Stimulated activated naive CD4-positive, alpha-beta T cell (primary cell): ENCODE measurements around the gene ZNF436.
"Not testable (repeated sequence)": the region's sequence is repeated elsewhere in the genome, so short reads cannot be mapped to it uniquely, and the experiment has no call there.

Experiments used
- DNase-seq, 6 experiments: peaks; one replicate each; lab custom pipeline; 2025; lab: John Stamatoyannopoulos, UW

The ZNF436 gene

DNA sequence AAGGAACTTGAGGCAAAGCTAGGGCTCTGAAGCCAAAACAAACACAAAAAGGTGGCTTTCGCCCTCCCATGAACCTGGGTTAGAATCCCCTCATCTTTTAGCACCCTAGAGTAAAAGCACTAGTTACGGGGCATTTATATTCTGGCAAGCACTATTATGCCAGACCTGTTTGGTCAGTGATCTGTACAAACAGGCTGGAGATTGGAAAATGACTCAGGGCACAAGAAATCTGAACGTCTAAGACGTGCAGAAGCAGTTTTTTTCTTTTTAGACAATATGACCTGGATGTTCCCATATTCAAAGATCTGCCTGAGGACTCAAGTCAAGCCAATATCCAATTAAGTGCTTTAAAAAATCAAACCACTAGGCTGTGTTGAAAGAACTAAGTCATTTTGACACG lies 3.0 kb downstream of the ZNF436 start:
- no peak for DNase-seq

DNA sequence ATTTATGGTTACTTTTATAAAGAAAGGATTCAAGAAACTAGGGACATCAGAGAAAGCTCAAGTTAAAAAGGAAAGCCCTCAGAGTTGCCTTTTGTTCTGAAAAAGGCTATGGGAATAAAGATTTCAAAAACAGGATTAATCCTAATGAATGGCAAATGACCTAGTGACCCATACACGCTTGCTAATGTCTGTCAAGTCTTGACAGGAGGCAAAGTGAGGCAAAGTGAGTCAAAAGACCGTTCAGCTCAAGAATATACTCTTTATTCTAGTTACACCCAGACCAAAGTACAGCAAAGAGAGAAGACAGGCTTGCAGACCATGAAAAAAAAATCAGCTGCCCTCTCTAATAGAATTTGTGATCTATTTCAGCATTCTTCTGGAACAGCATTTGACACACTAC lies 3.5 kb downstream of the ZNF436 start:
- no peak for DNase-seq

DNA sequence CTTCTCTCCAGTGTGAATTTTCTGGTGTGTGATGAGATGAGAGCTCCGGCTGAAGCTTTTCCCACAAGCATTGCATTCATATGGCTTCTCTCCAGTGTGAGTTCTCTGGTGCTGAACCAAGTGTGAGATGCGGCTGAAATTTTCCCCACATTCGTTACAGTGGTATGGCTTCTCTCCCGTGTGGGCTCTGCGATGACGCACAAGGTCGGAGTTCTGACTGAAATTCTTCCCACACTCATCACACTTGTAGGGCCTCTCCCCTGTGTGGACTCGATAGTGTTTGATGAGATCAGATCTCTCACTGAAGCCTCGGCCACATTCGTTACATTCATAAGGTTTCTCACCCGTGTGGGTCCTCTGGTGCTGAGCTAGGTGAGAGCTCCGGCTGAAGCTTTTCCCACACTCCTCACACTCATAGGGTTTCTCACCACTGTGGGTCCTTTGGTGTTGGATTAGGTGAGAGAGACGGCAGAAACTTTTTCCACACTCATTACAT lies 7.4 kb downstream of the ZNF436 start:
- no peak for DNase-seq

DNA sequence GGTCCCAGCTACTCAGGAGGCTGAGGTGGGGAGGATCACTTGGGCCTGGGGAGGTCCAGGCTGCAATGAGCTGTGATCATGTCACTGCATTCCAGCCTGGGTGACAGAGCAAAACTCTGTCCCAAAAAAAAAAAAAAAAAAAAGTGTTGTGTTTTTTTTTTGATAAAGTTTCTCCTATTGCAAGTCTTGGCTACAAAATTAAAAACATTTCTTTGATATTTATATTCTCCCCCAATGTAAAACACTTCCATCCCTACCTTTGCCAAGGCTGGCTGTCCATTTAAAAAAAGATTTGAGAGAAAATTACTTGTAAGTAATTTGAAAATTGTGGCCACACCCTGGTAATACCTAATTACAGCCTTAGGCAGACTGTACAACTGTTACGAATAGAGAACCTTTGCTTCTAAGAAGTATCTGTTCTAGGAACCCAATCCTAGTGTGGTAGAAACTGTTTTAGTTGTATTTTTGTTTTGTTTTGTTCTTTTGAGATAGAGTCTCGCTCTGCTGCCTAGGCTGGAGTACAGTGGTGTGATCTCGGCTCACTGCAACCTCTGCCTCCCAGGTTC lies 11.2 kb downstream of the ZNF436 start:
- DNase-seq, result no peak

DNA sequence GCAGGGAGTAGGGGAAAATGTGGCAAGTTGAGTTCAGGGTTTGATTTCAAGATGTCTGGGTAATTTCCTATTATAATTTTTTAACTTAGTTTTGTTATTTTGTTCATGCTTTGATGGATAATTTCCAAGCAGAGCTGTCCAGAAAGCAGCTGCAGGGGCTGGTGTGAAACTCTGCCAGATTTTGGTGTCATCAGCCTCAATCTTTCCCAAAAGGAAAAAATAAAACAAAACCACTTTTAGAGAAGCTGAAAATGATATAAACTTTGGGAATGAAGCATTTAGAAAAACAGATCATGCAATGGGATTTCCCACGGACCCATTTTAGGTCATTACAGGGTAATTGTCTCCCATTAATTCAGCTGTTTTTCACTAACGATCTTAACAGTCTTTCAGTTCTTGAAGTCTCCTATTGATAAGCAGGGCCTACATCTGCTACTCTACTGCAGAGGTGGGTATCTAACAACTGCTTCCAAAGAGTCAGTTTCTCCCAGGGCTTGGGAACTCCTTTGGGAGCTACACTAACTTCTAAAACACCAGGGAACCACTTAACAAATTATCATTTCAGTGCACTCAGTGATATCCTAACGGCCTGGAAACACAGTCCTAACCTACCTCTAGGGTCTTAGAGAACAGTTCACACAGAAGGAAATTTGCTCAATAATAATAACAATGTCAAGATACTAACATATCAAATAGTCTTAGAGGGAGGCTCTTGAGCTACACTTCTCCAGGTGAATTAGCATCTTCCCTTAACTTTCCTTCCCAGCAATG lies 12.3 kb downstream of the ZNF436 start:
- no peak for DNase-seq

DNA sequence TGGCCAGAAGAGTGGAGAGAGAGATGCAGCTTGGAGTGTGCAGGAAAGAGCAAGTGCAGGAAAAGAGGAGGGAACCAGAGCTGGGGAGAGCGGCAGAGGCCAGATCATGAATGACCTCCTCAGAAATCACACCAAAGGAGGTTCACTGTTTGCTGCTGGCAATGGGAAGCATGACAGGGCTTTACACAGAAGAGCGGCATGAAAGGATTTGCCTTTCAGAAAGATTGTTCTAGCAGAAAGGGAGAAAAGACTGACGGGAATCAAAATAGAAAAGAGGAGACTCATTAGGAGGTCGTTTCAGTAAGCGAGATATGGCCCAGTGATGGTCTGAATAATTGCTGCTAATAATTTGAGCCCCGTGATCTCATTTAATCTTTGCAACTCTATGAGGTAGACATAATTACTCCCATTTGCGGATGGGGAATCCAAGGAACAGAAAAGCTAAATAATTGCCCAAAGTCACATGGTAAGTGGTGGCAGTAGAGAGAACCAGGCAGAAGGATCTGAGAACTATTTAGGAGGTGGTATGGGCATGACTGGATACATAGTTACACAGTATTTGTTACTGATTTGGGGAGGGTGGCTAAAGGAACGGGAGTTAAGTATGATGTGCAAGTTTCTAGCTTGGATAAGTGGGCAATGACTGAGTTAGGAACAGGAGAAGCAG lies 13.0 kb downstream of the ZNF436 start:
- no peak for DNase-seq

DNA sequence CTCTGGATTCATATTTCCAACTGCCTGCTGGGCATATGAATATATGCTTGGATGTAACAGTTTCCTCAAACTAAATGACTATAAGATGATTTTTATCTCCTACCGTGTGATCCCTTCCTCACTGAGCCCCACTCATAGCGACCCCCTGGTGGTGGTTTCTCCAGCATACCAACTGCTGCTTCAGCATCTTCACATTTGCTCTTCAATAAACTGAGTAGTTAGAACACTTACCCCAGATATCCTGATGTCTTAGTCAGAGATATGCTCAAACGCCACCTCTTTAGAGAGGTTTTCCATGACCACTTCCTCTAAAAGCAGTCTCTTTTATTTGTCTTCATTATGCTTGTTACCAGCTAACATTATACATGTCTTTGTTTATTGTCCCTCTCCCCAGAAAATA lies 15.4 kb downstream of the ZNF436 start:
- DNase-seq, result no peak

DNA sequence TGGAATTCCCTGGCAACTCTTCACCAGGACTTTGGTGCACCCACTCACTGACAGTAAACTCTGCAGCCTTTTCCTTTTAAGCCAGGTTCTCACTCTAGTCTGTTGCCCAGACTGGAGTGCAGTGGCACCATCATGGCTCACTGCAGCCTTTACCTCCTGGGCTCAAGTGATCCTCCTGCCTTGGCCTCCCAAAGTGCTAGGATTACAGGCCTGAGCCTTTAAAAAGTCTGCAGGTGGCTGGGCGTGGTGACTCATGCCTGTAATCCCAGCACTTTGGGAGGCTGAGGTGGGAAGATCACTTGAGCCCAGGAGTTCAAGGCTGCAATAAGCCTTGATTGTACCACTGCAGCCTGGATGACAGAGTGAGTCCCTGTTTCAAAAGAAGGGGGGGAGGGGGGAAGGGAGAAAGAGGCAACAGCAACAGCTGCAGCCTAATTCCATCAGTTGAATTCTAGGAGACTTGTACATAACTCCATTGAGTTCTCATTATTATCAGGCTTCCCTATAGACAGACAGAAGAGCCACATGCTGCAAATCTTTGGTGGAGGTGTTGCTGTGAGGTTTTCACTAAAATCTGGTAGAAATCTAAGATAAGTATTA lies 17.4 kb downstream of the ZNF436 start:
- no peak for DNase-seq

DNA sequence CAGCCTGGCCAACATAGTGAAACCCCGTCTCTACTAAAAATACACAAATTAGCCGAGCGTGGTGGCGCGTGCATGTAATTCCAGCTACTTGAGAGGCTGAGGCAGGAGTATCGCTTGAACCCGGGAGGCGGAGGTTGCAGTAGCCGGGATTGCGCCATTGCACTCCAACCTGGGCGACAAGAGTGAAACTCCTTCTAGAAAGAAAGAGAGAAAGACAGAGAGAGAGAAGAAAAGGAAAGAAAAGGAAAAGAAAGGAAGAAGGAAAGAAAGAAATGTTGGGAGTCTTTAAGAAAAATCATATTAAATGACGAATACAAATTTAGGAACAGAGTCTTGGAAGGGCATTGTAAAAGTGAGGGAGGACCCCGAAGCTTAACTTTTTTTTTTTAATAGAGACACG lies 23.7 kb downstream of the ZNF436 start:
- DNase-seq, result no peak

DNA sequence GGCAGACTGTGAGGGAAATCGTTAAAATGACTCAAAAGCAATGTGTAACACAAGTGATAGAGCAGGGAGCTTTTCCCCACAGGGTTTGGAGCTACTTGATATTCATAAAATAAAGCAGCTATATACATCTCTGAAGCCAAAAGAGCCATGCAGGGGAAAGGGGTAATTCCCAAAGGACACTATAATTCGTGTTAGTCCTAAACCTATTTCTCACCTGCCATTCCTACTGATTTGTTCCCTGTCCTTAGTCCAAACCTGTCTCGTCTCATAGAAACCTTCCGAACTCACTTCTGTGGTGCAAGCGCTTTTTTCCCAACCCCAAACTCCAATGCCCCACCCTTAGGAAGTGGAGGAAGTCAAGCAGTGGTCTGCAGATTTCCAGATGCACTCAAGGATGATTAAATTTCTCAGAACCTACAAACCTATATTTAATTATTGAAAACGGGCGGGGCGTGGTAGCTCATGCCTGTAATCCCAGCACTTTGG lies 24.6 kb downstream of the ZNF436 start:
- DNase-seq, result no peak

DNA sequence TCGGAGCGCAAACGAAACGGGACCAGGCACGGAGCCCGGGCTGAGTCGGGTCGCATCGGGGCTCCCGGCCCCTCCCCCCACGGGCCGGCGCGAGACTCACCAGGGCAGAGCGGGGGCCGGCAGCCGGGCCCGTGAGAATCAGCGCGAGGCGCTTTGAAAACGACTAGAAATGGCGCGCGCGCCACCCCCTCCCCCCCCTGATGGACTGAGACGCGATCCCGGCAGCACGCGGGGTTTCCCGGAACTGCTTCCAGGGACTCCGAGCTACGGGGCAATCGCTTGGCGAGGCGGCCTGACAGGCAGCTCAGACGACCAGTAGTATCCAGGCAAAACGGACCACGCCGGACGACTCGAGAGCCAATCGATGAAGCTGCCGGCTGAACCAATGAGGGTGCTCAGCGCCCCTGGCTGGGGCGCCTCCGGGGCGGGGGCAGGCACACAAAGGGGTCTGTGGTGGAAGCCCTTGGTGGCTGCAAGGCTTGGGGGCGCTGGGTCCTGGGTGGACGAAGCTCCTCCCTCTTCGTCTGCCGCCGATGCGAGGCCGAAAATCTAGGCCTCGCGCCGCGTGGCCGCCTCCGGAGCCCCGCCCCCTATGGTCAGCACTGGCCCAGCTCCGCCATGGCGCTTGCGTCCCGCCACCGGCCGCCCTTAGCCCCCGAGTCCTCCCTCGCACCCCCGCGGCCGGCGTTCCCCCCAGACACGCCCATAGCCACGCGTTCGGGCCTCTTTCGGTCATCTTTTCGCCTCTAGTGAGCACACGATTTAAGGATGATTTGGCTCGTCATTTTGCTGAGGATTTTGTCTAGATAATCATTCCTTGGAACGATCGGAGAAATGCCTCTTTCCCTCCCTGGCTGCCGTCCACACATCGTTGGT lies 25.3 kb downstream of the ZNF436 start, which contains the start of gene HNRNPR:
Gene HNRNPR, minus strand, starts transcription at position 174 of the 876 bp plus-strand sequence. CDS start 3,276 bp downstream, outside the sequence.
- peak; percentile 94 to 98 (median 96) for DNase-seq

DNA sequence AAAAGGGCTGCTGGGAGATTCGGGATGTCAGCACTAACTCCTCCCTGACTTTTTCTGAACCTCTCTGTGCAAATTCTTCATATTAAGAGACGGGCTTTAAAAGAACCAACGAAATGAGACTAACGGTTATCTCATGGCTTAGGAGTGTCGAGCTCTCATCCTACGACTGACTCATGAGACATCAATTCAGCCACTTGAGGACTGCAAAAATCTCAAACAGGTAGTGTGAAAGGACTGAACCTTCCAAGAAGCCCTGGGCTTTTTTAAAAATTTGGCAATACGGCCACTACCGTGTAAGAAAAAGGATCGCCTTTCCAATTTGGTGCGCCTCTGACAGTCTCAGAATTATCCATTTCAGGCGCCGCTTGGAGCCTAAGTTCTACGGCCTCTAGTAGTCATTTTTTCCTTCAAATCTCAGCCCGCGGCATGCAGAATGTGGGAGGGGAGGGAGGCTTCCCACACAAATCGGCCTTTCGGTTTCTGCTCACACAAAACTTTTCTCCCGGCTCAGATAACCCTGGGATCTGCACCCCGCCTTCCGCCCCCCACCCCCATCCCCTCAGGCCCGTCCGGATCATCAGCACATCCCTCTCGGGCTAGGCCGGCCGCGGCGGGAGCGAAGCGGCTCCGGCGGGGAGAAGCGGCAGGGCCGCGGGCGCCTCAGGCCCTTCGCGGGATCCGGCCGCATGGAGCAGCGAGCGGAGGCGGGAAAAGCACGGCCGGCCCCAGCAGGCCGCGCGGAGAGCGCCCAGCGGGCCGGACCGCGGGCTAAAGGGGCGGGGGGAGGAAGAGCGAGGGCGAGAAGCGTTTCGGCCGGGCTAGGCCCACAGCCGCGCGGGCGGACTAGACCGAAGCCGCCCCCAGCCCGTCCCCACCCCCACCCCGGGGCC lies 26.2 kb downstream of the ZNF436 start:
- DNase-seq, result peak in 3 of 6 experiments; percentile 31 to 39 (median 39)

DNA sequence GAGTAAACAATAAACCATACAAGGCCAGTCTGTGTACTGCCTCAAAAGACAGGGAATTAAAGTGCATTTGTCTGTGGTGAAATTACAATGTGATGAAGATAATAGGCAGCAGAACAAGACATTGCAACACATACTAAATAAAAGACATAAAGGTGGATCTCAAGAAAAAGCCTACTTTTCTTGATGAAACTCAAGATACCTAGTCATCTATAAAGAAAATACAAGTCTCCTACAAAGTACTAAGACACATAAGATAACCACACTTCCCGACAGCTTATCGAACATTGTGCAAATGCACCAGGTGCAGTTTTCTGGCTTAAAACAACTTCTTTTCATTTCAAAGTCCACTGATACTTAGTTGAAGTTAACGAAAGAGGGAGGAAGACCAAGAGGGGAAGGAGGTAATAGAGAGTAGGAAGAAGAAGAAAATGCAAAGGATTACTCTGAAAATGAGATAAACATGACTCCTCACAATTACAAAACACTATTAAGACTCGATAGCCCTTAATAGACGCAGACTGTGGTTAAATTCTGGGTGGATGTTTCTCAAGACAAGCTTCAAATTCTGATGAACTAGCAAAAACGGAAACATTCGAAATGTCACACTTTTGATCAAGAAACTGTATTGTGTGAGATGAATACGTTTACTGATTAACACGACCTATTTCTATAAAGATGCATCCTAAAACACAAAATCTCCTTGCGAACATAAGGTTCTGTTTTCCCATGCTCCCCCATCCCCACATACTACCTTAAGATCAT lies 27.5 kb downstream of the ZNF436 start:
- no peak for DNase-seq

DNA sequence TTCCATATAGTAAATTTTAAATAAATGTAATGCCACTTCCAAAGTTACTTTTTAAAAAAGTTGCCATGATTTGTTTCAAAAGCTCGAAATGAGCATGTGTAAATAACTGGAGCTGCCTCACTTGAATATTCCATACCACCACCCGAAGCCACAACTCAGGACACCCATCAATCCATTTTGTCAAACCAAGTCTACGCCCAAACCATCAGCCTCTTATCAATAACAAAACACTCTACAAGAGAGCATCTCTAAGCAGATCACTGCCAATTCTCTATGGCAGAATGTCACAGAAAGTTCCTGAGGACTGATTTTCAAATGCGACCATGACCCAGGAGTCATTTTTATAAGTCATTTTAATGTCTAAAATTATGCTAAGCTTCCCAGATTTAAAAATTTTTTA lies 30.0 kb downstream of the ZNF436 start:
- no peak for DNase-seq

DNA sequence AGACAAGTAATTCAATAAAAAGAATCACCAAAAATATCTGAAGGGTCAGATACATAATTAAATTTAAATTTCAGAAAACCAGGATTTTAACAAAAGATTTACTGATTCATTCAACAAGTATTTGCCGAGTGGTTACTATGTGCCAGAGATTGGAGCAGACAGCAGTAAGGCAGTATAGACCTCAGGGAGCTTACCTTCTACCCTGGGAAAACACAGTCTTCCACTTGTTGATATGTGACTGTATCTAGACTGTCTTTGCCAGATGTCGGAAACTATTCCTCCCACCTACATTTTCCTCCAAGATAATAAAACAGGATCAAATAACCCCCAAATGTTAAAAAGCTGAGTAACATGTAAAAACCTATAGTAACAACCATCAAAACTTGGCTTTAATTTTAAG lies 31.8 kb downstream of the ZNF436 start:
- no peak for DNase-seq

DNA sequence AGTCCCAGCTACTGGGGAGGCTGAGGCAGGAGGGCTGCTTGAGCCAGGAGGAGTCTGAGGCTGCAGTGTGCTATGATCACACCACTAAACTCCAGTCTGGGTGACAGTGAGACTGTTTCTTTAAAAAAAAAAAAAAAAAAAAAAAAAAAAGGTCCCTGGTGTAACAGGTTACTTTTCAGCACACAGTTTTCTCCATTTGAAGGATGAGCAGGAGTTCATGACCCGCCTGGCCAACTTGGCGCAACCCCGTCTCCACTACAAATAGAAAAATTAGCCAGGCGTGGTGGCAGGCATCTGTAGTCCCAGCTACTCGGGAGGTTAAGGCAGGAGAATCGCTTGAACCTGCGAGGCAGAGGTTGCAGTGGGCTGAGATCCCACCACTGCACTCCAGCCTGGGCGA lies 37.9 kb downstream of the ZNF436 start:
- DNase-seq, result no peak

DNA sequence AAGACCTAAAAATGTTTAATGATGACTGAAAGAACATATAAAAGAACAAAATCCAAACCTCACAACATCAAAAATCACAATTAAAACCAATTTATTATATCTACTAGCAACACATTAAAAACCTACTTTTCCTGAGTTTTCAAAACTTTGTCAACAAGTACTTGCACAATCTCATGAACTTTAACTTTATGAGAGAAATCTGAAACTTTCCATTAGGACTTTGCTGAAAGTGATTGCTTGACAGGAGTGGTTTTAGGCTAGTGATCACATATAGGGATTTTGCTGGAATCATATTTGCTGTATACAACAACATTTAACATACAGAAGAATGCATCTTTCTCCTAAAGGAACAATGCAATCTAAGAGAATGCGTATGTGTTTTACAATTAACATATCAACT lies 38.8 kb downstream of the ZNF436 start:
- DNase-seq, result no peak

DNA sequence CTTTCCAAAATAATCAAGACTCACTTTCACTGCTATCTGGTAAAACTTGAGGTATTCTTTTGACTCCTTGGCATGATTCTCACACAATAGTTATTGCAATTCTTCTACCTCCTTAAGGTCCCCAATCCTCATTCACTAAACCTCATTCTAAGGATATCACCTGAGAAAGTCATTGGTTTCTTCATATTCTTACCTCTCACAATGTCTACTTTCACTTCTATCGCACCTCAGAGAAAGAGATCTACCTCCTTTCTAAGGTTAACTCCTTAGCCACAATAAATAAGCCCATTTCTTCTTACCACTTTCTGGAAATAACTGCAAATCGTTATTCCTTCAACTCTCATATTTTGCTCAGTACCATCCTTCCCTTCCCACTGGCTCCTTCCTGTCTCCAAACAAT lies 44.2 kb downstream of the ZNF436 start:
- no peak for DNase-seq

DNA sequence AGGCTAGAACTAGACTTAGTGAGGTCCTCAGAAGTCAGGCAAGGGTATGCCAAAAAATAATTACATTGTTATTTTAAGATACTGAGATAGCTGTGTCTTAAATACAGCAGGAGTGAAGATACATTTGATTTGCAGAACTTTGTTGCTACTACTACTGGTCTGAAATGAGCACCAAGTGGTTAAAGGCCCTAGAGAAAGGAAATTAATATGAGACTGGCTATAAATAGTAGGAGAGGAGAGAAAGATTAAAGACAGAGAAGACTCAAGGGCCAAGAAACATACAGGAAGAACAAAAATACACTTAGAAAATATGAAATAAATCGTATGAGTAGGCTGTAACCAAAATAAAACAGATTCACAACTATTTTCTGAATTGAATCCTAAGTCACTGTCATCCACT lies 46.9 kb downstream of the ZNF436 start:
- no peak for DNase-seq

DNA sequence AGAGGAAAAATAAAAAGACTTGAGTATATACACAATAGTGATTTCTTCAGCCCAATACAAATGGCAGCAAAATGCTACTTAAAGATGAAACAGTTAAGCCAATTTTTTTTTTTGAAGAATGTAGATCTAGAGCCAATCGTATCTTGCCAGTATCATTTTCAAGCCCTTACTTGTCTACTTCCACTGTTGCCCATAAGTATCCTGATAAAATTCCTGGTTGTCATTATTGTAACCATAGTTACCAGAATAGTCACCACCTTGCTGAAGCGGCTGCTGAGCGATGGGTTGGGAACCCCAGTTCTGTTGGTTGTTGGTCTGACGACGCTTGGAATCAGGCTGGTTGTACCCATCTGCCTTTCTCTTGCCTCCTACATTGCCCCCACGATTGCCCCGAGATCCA lies 59.4 kb downstream of the ZNF436 start:
- not testable (repeated sequence) for DNase-seq
